ENCODE measurements around the gene MIOX.

Gene MIOX

DNA sequence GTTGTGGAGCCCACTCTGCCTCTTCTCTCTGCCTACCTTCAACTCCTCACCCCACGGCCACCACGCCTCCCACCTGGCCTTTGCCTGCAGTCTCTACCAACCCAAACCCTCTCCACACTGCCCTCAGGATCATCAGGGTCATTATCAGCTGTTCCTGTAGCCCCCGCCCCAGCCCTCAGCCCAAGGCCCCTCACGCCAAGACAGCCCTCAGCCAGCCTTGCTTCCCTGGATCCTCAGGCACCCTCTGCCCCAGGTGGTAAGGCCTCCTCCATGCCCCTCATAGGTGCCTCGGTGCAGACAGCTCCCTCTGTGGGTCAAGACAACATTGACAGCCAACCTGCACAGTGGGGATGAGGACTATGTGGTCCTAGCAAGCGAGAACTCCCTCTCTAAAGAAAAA lies 13.6 kb upstream of the MIOX start:
- DNase-seq (ENCODE audit: low read depth in 1 of 2, low spot score in 1 of 2): no peak

DNA sequence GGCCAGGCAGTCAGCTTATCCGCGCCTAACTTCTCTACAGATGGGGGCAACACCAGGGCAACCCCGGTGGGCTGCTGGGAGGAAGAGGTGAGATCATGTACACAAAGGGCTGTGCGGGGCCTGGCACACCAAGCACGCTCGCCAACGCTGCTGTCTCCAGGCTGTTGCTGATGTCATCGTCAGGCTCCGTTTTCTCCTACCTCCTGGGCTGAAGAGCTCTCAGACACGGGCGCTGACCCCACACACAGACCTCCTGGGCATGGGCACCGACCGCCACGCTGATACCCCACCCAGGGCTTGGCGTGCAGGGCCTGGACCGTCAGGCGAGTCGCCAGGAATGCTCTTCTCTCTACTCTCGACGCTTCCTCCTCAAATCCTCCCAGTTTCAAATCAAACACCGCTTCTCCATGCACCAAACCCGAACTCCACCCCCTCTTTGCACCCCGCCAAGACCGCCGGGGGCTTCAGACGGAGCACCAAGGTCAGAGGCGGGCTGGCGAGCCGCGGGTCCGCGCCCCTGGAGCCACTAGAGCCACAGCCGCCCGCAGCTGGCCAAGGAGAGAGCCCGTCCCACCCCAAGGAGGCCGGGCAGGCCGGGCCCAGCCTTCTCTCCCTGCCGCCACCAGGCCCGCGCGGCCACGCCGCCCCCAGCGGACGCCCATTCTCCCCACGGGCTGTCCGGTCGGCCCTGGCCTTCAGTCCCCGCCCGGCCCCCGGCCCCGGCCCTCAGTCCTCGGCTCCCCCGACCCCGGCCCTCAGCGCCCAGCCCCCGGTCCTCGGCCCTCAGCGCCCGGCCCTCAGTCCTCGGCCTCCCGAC lies 12.6 kb upstream of the MIOX start:
- DNase-seq (ENCODE audit: low read depth in 1 of 2, low spot score in 1 of 2): no peak

DNA sequence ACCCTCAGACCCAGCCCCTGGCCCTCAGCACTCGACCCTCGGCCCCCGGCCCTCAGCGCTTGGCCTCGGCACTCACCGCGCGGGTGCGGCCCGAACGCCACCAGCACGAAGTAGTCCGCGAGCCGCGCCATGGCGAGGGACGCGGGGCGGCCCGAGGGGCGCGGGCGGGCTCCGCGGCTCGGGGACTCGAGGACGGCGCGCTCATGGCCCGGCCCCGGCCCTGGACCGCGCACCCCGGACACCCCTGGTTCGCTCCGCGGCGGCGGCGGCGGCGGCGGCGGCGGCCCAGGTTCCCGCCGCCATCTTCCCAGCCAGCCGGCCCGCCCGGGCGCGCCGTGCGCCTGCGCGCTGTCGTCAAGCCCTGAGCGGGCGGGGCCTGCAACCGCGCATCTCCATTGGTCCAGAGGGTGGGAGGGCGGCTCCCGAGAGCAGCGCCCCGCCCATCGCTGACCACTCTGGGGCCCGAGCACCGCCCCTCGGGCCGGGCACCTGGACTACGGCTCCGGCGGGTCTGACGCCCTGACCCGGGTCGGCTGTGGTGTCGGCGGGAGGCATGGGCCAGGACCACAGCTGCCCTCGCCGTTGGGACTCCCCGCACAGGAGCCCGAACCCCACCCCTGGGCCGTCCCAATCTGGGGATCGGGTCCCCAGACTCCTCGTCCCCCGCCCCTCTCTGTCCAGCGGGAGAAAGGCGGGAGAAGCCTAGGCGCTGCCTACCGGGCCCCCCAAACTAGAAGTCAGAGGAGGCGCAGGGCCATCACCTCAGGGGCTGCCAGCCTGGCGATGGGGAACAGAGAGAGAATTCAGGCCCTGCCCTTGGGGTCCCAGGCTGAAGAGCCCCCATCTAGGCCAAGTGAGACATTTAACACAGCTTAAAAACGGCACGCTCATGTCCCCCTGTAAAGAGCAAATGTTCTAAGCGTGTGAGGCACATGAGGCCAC lies 11.7 kb upstream of the MIOX start, which contains the start of gene SBF1:
TSS of gene SBF1 (minus strand) at position 326 of the 942 bp plus-strand sequence. CDS start at position 131, 195 bp downstream.
- DNase-seq (ENCODE audit: low read depth in 1 of 2, low spot score in 1 of 2): peak; percentile 78 to 87

DNA sequence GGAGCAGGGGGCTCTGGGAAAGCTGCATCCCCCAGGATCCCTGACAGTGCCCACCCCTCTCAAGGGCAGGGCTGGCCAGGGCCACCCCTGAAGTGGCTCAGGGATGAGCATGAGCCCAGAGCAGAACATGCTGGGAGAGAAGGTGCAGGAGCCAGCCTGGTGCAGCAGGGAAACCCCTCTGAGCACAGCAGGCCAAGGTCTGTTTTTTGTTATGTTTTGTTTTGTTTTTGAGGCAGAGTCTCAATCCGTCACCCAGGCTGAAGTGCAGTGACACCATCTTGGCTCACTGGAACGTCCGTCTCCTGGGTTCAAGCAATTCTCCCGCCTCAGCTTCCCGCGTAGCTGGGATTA lies 11.0 kb upstream of the MIOX start:
- DNase-seq (ENCODE audit: low read depth in 1 of 2, low spot score in 1 of 2): no peak

DNA sequence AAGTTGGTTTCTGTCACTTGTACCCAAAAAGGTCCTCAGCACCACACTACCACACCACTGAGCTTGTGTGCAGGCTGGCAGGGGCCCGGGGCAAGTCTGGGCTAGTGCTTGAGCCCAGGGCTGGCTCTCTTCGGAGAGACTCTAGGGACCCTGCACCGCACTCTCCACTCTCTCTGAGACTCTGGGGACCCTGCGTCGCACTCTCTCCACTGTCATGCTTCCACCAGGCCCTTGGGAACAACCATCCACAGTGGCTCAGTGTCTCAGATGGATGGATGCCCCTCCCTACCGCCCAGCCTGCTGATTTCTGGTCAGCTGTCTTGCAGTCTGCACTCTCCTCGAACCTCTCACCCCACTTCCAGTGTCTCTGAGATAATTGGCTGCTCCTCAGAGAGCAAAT lies 9.8 kb upstream of the MIOX start:
- no peak for DNase-seq (ENCODE audit: low read depth in 1 of 2, low spot score in 1 of 2)

DNA sequence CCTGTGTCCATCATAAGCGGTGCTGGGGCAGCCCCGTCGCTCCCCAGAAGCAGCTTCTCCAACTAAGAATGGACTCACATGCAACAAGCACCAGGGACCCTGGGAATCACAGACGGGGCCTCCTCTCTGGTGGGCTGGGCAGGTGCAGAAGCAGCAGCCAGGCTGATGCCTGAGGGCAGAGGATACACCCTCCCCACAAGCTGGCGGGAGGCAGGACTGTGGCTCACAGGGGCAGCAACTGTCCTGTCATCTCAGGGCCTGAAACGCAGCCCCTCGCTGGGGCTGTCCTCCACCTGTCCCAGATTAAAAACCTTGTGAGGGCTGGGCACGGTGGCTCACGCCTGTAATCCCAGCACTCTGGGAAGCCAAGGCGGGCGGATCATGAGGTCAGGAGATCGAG lies 8.7 kb upstream of the MIOX start:
- no peak for DNase-seq (ENCODE audit: low read depth in 1 of 2, low spot score in 1 of 2)

DNA sequence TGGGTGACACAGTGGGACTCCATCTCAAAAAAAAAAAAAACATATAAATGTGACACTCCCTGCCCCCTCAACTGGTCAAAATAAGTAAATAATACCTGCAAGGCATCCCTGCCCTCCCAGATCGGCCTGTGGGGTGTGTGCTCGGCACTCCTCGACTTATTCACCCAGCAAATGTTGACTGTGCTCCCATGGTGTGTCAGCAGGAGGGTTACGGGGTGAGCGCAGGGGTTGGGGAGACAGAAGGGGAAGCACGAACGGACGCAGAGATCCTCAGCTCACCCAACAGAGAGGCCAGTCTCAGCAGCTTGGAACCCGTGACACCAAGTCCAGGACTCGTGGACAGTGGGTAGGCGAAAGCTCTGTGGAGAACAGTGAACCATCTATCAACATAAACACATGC lies 6.9 kb upstream of the MIOX start:
- no peak for DNase-seq (ENCODE audit: low read depth in 1 of 2, low spot score in 1 of 2)

DNA sequence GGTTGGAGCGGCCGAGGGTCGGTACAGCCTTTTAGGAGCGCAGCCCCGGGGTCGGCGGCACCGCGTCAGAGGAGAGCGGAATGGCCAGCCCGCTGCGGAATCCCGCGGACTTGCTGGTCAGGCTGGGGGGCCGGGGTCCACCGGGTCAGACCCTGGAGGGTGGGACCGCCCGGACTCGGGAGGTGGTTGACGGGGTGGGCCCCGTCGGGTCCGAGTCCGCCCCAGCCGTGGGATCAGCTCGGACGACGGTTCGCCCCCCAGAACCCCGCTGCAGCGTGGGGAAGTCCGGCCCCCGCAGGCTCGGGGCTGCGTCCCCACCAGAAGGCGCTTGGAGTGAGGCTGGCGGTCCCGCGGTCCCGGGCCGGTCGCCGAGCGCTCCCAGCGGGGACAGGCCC lies 5.6 kb upstream of the MIOX start:
- no peak for DNase-seq (ENCODE audit: low read depth in 1 of 2, low spot score in 1 of 2)

DNA sequence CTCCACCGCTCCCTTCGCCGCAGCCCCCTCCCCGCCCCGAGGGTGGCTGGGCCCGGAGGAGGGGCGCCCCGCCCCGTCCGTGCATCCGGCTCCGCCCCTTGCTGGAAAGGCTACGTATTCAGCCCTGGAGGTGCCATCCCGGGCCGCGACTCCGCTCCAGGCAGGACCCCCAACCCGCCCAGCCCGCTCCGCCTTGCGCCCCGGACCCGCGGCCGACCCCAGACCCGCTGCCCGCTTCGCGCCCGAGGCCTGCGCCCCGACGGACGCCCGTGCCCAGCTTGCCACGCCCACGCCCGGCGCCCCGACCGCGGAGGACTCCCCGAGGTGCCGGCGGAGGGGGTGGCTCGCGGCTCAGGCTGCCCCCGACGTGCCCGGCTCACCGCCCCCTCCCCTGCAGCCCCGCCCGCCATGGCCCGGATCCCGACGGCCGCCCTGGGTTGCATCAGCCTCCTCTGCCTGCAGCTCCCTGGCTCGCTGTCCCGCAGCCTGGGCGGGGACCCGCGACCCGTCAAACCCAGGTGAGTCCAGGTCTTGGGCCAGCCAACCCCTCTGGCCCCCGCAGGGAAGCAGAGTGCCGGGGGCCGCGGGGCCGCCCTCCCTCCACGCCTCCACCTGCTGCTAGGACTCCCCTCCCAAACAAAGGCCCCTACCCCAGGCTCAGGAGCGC lies 5.1 kb upstream of the MIOX start, which contains the start of gene ADM2:
TSS of gene ADM2 (plus strand) at position 104 of the 667 bp plus-strand sequence. CDS start at position 409, 305 bp downstream.
- peak; percentile 31 to 49 for DNase-seq (ENCODE audit: low read depth in 1 of 2, low spot score in 1 of 2)

DNA sequence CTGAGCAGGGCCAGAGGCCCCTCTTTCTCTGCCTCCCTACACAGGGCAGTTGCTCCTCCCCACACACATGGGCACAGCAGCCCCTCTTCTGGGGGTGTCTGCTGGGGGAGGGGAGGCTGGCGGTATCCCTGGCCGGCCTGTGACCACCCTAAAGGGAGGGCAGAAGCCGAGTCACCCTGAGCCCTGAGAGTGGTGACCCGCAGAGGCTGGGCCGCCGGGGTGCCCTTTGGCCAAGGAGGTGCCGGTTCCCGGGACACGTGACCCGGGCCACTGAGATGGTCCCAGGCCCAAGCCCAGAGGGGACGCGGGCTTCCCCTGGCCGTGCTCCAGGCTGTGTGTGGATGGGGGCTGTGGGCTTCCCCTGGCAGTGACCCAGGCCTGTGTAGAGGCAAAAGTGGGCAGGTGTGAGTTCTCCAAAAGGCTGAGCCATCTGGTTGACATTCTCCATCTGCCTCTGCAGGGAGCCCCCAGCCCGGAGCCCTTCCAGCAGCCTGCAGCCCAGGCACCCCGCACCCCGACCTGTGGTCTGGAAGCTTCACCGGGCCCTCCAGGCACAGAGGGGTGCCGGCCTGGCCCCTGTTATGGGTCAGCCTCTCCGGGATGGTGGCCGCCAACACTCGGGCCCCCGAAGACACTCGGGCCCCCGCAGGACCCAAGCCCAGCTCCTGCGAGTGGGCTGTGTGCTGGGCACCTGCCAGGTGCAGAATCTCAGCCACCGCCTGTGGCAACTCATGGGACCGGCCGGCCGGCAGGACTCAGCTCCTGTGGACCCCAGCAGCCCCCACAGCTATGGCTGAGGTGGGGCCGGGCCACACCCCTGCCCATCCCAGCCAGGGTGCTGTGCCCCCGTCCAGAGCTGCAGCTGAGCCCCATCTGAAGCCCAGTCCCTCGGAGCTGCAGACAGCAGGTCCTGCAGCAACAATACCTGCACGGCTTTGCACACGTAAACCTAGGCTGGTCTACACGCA lies 4.3 kb upstream of the MIOX start:
- DNase-seq (ENCODE audit: low read depth in 1 of 2, low spot score in 1 of 2): no peak

DNA sequence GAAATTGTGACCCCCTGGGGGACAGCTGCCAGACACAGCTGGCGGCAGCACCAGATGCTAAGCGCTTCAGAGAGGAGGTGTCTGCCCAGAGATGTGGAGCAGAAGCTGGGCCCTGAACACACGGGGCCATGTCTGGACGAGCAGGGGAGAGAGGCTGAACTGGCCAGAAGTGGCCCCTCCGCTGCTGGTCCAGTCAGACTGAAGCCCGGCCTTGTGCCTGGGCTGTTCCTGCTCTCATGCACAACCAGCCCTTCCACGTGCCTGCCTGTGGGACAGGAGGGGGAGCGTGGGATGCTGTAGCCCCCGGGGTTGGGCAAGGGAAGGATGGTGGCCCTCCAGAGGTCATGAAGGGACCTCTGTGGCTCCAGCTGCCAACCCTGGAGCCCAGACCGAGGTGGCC lies 3.6 kb upstream of the MIOX start:
- no peak for DNase-seq (ENCODE audit: low read depth in 1 of 2, low spot score in 1 of 2)

DNA sequence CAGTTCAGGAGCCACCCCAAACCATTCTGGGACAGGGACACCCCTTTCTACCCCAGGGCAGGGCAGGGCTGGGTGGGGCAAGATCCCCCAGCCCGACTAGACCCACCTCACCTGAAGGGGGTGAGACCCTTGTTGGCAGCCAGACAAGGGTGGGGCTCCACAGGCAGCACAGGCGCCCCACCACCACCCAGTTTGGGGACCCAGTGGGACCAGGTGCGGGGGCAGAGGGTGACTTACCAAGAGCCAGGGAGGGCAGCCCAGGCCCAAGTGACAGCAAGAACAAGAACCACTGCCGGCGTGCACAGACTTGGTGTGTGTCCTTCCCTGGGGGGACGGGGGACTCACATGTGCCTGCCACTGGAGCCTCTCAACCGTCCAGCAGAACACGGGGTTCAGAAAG lies 3.1 kb upstream of the MIOX start:
- no peak for DNase-seq (ENCODE audit: low read depth in 1 of 2, low spot score in 1 of 2)

DNA sequence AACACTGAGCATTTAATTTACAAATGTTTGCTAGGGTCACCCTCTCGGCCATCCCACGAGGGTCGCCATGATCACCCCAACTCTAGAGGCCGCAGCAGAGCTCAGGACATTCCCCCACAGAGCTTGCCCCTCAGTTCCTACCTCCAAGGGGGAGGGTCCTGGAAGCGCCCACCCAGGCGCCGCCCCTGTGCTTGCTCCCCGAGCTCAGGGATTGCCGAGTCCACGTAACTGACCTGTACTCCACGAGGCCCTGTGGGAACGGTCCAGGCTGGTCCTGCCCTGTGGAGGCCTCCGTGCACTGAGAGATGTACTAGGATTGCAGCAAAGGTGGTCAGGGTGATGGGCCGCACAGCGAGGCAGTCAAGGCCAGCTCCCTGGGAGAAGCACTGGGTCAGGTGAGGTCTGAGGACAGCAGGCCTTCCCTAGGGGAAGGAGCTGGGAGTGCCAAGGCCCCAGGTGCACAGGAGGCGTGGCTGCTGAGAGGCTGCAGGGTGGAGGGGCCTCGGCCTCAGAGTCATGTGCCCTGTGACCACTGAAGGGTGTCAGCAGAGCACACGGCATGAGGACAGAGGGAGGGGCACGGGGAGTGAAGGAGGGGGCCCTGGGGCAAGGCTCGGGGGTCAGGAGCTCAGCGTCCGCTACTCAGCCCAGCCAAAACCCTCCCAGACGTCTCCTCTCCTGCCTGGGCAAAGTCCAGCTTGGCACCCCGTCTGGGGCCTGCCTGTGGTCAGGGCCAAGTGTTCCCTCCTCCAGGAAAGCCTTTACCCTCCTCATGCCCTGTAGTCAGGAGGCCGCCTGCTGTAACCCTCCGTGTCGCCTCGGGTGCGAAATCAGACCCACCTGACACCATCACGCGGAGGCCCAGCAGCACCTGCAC lies 2.4 kb upstream of the MIOX start:
- DNase-seq (ENCODE audit: low read depth in 1 of 2, low spot score in 1 of 2): no peak

DNA sequence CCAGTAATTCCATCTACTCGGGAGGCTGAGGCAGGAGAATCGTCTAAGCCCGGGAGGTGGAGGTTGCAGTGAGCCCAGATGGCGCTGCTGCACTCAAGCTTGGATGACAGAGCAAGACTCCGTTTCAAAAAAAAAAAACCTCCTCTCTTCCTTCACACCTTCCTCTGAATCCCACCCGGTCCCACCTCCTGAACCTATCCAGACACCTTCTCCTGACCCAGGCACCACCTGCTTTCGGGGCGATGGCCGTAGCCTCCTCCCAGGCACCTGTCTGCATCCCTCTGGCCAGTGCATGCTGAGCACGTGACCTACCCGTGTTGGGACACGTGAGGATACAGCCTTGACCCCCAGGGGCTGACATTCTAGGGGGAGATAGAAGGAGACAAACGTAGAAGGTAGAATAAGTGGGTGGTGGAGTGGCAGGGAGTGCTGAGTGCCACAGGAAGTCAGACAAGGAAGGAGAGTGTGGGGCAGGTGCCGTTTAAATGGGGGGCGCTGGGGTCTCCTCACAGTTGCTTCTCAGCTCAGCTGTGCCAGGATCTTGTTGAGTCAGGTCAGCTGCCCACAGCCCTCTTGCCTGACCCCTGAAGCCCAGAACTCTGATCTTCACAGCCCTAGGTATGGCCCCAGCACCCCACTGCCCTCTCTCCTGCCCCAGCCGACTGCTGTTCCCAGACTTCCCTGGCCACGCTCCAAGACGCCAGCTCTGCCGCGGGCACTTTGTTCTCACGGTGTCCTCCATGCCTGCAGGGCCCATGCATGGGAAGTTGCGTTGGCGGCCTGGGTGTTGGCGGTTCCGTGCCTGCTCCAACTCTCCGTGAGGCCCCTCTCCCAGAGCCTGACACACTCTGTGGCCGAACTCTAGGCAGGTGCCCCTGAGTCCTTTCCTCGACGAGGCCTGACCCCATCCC lies 1.2 kb upstream of the MIOX start:
- no peak for DNase-seq (ENCODE audit: low read depth in 1 of 2, low spot score in 1 of 2)

DNA sequence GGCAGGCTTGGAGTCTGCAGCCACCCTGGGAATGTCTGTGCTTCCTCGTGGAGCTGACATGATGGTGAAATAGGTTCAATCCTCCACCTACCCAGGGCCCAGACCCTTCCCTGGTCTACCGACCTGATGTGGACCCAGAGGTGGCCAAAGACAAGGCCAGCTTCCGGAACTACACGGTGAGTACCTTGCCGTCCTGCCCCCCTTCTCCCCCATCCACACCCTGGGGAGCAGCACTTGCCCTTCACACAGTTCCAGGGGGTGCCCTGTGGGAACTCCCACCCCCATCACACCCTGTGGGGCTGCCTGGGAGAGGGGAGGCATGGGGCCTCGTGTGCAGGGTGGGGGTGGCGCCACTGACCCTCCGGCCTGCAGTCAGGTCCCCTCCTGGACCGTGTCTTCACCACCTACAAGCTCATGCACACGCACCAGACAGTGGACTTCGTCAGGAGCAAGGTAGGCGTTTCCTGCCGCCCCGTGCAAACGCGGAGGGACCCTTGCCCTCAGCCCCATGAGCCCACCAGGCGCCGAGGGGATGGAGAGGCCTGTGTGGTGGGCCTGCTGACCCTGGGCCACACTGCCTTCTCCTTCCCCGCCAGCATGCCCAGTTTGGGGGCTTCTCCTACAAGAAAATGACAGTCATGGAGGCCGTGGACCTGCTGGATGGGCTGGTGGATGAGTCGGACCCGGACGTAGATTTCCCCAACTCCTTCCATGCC lies 789 bp downstream of the MIOX start:
- DNase-seq (ENCODE audit: low read depth in 1 of 2, low spot score in 1 of 2): no peak

DNA sequence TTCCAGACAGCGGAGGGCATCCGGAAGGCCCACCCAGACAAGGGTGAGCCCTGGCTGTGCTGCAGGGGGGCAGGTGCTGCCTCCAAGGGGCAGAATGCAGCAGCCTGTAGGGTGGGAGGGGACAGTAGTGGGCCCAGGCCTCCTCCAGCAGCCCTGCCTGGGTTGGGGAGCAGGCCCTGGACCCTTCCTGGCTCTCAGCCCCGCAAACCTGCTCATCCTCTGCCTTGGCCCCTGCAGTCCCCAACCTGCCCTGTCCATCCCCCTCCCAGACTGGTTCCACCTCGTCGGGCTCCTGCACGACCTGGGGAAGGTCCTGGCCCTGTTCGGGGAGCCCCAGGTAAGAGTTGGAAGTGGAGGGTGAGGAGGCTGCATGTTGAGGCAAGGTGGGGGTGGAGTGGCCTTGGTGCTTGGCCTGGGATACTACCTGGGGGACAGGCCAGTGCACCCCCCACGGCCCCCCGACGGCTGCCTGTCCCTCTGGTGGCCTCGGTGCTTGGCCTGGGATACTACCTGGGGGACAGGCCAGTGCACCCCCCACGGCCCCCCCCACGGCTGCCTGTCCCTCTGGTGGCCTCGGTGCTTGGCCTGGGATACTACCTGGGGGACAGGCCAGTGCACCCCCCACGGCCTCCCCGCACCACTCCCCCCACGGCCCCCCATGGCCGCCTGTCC lies 1.5 kb downstream of the MIOX start:
- DNase-seq (ENCODE audit: low read depth in 1 of 2, low spot score in 1 of 2): no peak

DNA sequence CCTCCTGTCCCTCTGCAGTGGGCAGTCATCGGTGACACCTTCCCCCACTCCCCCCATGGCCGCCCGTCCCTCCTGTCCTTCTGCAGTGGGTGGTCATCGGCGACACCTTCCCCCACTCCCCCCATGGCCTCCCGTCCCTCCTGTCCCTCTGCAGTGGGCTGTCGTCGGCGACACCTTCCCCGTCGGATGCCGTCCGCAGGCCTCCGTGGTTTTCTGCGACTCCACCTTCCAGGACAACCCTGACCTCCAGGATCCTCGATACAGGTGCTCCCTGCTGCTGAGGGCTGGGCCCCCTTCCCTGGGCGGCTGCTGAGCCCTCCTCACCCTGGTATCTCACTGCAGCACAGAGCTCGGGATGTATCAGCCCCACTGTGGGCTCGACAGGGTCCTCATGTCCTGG lies 2.2 kb downstream of the MIOX start:
- DNase-seq (ENCODE audit: low read depth in 1 of 2, low spot score in 1 of 2): no peak

Measured in activated T-helper 1 cell treated with anti-CD3 and anti-CD28 coated beads, Interleukin-2, amount 50 U/mL, for 16 hours (primary cell).